ENCODE data around the gene DMXL2. TPM values are rescaled to one million over a fixed set of nuclear protein-coding genes. Genes with fewer than 3 reads are reported as not detected.

DMXL2 gene
- total and polyA plus RNA-seq, 2 experiments from 2014 or later = 10.5 to 31.4 TPM

GRCh38 chr15:51558876-51559275 lies 63.7 kb downstream of the DMXL2 start:
- Histone ChIP-seq H3K9me3 (ENCODE audit: low read depth) (no peaks in the 10 kb centered on the region), H3K4me1 (ENCODE audit: insufficient read depth) (no peaks in the 10 kb centered on the region), H3K27me3 (no peaks in the 10 kb centered on the region), H4K20me1 (ENCODE audit: insufficient read depth, poor library complexity, severe bottlenecking) (no peaks in the 10 kb centered on the region), H3K79me2 (no peaks in the 10 kb centered on the region), H3K9me2 (replicated peaks; ENCODE audit: insufficient read depth) (no peaks in the 10 kb centered on the region), H3K4me3 (no peak overlapping the region), H3K27ac (no peak overlapping the region), H2AFZ (no peak overlapping the region), H3K36me3 (replicated peaks; ENCODE audit: insufficient read depth, low read depth) (no peaks in the 10 kb centered on the region), H3K4me2 (no peak overlapping the region)
- TF ChIP-seq CTCF (IDR thresholded peaks at IDR 0.05; ENCODE audit: poor library complexity) (no peak), EZH2phosphoT487 (IDR thresholded peaks at IDR 0.05; ENCODE audit: low read depth, severe bottlenecking, unreplicated experiment) (no peak), EZH2 (IDR thresholded peaks at IDR 0.05; ENCODE audit: borderline replicate concordance) (no peak)
- 93% methylated on average over 3 of the region's 3 CpGs for WGBS (ENCODE audit: low lambda C conversion rate, missing lambda C conversion rate)
- DNase-seq (ENCODE audit: low spot score) = no peak

- no peak overlapping the region for H3K4me2 ChIP-seq
- H3K4me3 ChIP-seq = no peak overlapping the region
- H3K36me3 ChIP-seq (replicated peaks; ENCODE audit: insufficient read depth, low read depth) = no peaks in the 10 kb centered on the region
- H3K9me2 ChIP-seq (replicated peaks; ENCODE audit: insufficient read depth) = no peaks in the 10 kb centered on the region
- H2AFZ ChIP-seq = no peak overlapping the region
- H3K9me3 ChIP-seq (ENCODE audit: low read depth) = no peaks in the 10 kb centered on the region
- WGBS (ENCODE audit: low lambda C conversion rate, missing lambda C conversion rate) = 87% methylated on average over 3 of the region's 3 CpGs
- H3K4me1 ChIP-seq (ENCODE audit: insufficient read depth) = no peaks in the 10 kb centered on the region
- no peak for TF ChIP-seq EZH2 (IDR thresholded peaks at IDR 0.05; ENCODE audit: borderline replicate concordance)
- no peak for TF ChIP-seq EZH2phosphoT487 (IDR thresholded peaks at IDR 0.05; ENCODE audit: low read depth, severe bottlenecking, unreplicated experiment)
- no peak for TF ChIP-seq CTCF (IDR thresholded peaks at IDR 0.05; ENCODE audit: poor library complexity)
- H4K20me1 ChIP-seq (ENCODE audit: insufficient read depth, poor library complexity, severe bottlenecking) = no peaks in the 10 kb centered on the region
- DNase-seq (ENCODE audit: low spot score) = no peak
- no peaks in the 10 kb centered on the region for H3K27me3 ChIP-seq
- H3K27ac ChIP-seq = no peak overlapping the region
- no peaks in the 10 kb centered on the region for H3K79me2 ChIP-seq
Observed at GRCh38 chr15:51558411-51558810, 64.2 kb downstream of the DMXL2 start.

- DNase-seq (ENCODE audit: low spot score) = no peak
- H3K36me3 ChIP-seq (replicated peaks; ENCODE audit: insufficient read depth, low read depth) = no peaks in the 10 kb centered on the region
- no peaks in the 10 kb centered on the region for H4K20me1 ChIP-seq (ENCODE audit: insufficient read depth, poor library complexity, severe bottlenecking)
- no peaks in the 10 kb centered on the region for H3K9me2 ChIP-seq (replicated peaks; ENCODE audit: insufficient read depth)
- 98% methylated on average over 2 of the region's 2 CpGs for WGBS (ENCODE audit: low lambda C conversion rate, missing lambda C conversion rate)
- no peaks in the 10 kb centered on the region for H3K79me2 ChIP-seq
- no peak overlapping the region for H3K27ac ChIP-seq
- no peaks in the 10 kb centered on the region for H3K27me3 ChIP-seq
- H2AFZ ChIP-seq = no peak overlapping the region
- H3K9me3 ChIP-seq (ENCODE audit: low read depth) = no peaks in the 10 kb centered on the region
- H3K4me3 ChIP-seq = no peak overlapping the region
- H3K4me1 ChIP-seq (ENCODE audit: insufficient read depth) = no peaks in the 10 kb centered on the region
- no peak overlapping the region for H3K4me2 ChIP-seq
- TF ChIP-seq EZH2phosphoT487 (IDR thresholded peaks at IDR 0.05; ENCODE audit: low read depth, severe bottlenecking, unreplicated experiment) (no peak), EZH2 (IDR thresholded peaks at IDR 0.05; ENCODE audit: borderline replicate concordance) (no peak), CTCF (IDR thresholded peaks at IDR 0.05; ENCODE audit: poor library complexity) (no peak)
Observed at GRCh38 chr15:51550841-51551240, 71.7 kb downstream of the DMXL2 start.

GRCh38 chr15:51547656-51548055 lies 74.9 kb downstream of the DMXL2 start:
- no peak for TF ChIP-seq EZH2phosphoT487 (IDR thresholded peaks at IDR 0.05; ENCODE audit: low read depth, severe bottlenecking, unreplicated experiment)
- no peak for TF ChIP-seq EZH2 (IDR thresholded peaks at IDR 0.05; ENCODE audit: borderline replicate concordance)
- TF ChIP-seq CTCF (IDR thresholded peaks at IDR 0.05; ENCODE audit: poor library complexity) = no peak
- Histone ChIP-seq H3K4me1 (ENCODE audit: insufficient read depth) (no peaks in the 10 kb centered on the region), H3K79me2 (no peaks in the 10 kb centered on the region), H3K9me3 (ENCODE audit: low read depth) (no peaks in the 10 kb centered on the region), H3K27ac (no peak overlapping the region), H3K4me2 (no peak overlapping the region), H3K27me3 (no peaks in the 10 kb centered on the region), H3K9me2 (replicated peaks; ENCODE audit: insufficient read depth) (no peaks in the 10 kb centered on the region), H3K36me3 (replicated peaks; ENCODE audit: insufficient read depth, low read depth) (no peaks in the 10 kb centered on the region), H4K20me1 (ENCODE audit: insufficient read depth, poor library complexity, severe bottlenecking) (no peaks in the 10 kb centered on the region), H2AFZ (no peak overlapping the region), H3K4me3 (no peak overlapping the region)
- 78% methylated on average over 2 of the region's 2 CpGs for whole genome bisulfite sequencing (ENCODE audit: low lambda C conversion rate, missing lambda C conversion rate)
- no peak for DNase-seq (ENCODE audit: low spot score)

All from hepatocyte (in vitro differentiated cells).